Adipose tissue (tissue), 3 donors: Measurements from ENCODE around the gene DNAH3. TPM values are rescaled to one million over a fixed set of nuclear protein-coding genes. Genes with fewer than 3 reads are reported as not detected.

ENCODE experiments used
- H3K27ac ChIP-seq: one replicate; pipeline ENCODE4 v1.5.1; 2013; ENCODE audit warnings: low read depth, low read length
- WGBS, 3 donors: extraction: QIAGEN DNeasy Blood & Tissue Kit; methylation state at CpG; one replicate each; pipeline ENCODE4 v1.1.7; 2013; 5-methylcytosine and 5-hydroxymethylcytosine counted together
- polyA plus RNA-seq, 3 donors: library from polyadenylated mRNA; stranded (reverse); fragments of 200-250 nt; gene quantifications; one replicate each; pipeline ENCODE4 v1.2.3, GENCODE V29; 2013
- donor health status: healthy with polysubstance abuse.
- donor health status: Bipolar disorder and iron deficiency.
- donor health status: healthy.

DNAH3 gene
- polyA plus RNA-seq, 3 donors: not detected

- H3K27ac ChIP-seq: peak overlapping the region; percentile 51
- 35 to 51% (median 51%) methylated on average over 1 of the region's 1 CpG for WGBS, 3 donors
Measured at GRCh38 chr16:20884240-20884556, 266.4 kb downstream of the DNAH3 start.

DNA sequence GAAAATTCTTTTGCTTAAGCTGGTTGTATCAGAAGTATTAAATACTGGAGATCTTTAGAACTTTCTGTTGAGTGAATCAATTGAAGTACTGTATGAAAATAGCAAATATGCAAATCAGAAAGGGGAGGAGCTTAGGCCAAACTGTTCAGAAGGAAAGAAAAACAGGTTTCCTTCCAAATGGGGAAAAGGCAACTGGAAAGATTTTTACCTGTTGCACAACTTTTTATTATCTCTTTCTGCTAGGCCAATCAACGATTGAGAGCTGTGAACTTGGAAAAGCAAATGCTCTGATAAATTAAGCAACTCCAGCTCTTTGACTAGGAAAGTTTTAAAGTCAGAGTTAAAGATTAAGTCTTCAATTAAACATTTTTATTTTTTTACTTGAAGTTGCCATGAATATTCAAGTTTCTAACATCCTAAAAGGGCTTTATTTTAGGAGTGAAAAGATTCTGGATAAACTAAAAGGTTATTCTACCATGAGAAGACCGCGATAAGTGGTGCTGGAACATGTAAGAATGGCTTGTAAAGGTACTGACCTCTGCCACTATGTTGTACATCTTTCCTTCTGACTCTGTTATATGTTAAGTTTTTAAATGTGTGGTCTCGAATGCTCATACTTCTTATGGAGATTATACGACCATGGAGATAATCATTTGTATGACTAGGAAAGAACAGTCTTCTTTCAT, 266.9 kb downstream of the DNAH3 start:
- no peak overlapping the region for H3K27ac ChIP-seq
- WGBS, 3 donors: 54 to 58% (median 55%) methylated on average over 5 of the region's 5 CpGs

Other genes starting within 250 kb of the DNAH3 start
- gene LDAF1, start 7.8 kb upstream of the DNAH3 start, polyA plus RNA-seq: 10 to 100 TPM in 2 of 3 donors, 1 to 10 TPM in 1; 9.8 to 26.0 (median 10.7) TPM
- gene ZP2, start 60.7 kb upstream of the DNAH3 start, polyA plus RNA-seq: not detected
- under 1 TPM in 1 of 3 donors, not detected in 2; 0.08 TPM for gene ANKS4B, start 82.9 kb upstream of the DNAH3 start, polyA plus RNA-seq
- under 1 TPM; 0.04 to 0.90 (median 0.06) TPM for gene CRYM, start 127.4 kb upstream of the DNAH3 start, polyA plus RNA-seq